ENCODE measurements around the gene COL18A1.

COL18A1 gene

DNA sequence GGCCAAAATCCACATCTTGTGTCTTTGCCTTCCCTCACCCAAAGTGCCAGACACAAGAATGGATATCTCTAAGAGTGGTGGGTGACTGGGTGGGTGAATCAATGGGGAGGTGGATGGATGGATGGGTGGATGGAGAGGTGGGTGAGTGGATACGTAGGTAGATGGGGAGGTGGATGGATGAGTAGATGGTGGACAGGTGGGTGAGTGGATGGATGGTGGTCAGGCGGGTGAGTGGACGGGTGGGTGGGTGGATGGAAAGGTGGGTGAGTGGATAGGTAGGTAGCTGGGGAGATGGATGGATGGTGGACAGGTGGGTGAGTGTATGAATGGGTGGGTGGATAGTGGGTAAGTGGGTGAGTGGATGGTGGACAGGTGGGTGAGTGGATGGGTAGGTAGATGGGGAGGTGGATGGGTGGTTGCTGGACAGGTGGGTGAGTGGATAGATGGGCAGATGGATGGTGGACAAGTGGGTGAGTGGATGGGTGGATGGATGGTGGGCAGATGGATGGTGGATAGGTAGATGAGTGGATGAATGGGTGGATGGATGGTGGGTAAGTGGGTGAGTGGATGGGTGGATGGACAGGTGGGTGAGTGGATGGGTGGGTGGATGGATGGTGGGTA is 103.0 kb downstream of the COL18A1 start:
- no peak for DNase-seq (ENCODE audit: low spot score)

GRCh38 chr21:45508607-45509565 is 103.9 kb downstream of the COL18A1 start:
- no peak for DNase-seq (ENCODE audit: low spot score)

DNA sequence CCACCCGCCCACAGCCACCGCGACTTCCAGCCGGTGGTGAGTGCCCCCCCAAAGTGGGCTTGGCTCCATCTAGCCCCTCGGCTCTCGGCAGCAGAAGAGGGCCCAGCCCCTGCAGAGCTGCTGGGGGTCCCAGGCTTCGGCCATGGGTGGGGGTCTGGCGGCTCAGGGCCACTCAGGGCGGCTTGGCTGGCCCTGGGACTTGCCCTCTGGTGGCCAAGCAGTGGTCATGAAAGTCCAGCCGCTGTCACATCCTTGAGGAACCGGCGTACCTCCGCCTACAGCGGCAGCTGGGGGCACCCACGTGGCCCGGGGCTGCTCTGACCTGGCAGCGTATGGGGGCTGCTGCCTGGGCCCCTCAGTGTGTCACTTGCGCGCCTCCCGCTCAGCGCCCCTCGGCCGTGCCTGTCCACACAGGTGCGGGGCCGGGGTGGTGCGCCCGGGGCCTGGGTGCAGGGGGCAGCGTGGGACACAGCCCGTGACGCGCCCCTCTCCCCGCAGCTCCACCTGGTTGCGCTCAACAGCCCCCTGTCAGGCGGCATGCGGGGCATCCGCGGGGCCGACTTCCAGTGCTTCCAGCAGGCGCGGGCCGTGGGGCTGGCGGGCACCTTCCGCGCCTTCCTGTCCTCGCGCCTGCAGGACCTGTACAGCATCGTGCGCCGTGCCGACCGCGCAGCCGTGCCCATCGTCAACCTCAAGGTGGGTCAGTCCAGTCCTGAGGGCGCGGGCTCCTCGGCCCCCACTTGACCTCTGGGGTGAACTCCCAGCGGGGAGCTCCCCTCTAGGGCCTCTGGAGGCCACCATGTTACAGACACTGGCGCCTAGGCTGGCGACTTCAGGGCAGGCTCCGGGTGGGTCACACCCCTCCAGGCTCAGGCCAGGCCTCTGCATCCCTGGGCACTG is 104.9 kb downstream of the COL18A1 start:
- DNase-seq (ENCODE audit: low spot score), result no peak

- DNase-seq (ENCODE audit: low spot score), result no peak
Observed at GRCh38 chr21:45510466-45510955, 105.5 kb downstream of the COL18A1 start.

DNA sequence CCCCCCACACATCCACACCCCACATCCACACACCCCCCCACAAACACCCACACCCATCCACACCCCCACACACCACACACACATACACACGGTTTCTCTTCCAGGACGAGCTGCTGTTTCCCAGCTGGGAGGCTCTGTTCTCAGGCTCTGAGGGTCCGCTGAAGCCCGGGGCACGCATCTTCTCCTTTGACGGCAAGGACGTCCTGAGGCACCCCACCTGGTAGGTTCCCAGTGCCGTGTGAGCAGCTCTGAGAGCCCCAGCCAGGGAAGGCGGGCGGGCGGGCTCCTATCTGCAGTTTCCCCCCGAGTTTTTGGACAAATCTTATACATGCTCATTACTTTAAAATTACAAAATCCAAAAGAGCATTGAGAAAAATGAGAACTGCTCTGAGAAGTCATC is 106.0 kb downstream of the COL18A1 start:
- no peak for DNase-seq (ENCODE audit: low spot score)

GRCh38 chr21:45511661-45512431 is 106.9 kb downstream of the COL18A1 start:
- DNase-seq (ENCODE audit: low spot score), result no peak

DNA sequence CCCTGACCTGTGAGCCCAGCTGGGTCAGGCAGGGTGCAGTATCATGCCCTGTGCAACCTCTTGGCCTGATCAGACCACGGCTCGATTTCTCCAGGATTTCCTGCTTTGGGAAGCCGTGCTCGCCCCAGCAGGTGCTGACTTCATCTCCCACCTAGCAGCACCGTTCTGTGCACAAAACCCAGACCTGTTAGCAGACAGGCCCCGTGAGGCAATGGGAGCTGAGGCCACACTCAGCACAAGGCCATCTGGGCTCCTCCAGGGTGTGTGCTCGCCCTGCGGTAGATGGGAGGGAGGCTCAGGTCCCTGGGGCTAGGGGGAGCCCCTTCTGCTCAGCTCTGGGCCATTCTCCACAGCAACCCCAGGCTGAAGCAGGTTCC is 107.6 kb downstream of the COL18A1 start:
- DNase-seq (ENCODE audit: low spot score), result no peak

DNA sequence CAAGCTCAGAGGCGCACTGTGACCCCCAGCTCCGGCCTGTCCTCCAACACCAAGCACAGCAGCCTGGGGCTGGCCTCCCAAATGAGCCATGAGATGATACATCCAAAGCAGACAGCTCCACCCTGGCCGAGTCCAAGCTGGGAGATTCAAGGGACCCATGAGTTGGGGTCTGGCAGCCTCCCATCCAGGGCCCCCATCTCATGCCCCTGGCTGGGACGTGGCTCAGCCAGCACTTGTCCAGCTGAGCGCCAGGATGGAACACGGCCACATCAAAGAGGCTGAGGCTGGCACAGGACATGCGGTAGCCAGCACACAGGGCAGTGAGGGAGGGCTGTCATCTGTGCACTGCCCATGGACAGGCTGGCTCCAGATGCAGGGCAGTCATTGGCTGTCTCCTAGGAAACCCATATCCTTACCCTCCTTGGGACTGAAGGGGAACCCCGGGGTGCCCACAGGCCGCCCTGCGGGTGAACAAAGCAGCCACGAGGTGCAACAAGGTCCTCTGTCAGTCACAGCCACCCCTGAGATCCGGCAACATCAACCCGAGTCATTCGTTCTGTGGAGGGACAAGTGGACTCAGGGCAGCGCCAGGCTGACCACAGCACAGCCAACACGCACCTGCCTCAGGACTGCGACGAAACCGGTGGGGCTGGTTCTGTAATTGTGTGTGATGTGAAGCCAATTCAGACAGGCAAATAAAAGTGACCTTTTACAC is 108.2 kb downstream of the COL18A1 start:
- no peak for DNase-seq (ENCODE audit: low spot score)

- DNase-seq (ENCODE audit: low spot score), result no peak
Observed at GRCh38 chr21:45513741-45514310, 108.9 kb downstream of the COL18A1 start.

DNA sequence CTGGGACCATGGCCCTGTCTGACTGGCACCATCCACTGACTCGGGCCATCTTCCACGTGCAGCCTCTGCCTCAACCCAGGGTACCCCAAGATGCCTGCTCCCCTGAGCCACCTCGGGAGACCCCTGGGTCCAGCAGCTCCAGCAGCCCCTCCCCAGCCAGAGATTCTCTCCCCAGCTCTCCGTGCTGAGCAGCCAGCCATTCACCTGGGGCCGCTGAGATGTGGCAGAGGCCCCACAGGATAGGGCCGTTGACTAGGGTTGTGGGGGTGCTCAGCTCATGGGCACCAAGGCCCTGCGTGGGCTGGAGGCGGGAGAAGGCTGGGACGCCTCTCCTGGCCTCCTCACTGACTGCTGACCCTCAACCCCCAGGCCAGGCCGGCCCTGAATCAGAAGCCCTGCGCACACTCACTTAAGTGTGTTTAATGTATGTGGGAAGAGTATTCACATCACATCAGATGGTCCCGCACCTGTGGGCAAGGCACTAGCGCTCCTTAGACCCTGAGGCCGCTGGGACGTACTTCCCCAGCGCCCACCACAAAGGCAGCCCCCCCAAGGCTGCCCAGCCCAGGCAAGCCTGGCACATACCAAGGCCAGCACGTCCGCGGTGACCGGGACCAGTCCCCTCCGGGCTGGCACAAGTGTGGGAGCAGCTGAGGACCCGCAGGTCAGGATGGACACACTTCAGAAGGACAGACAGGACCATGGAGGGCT is 109.5 kb downstream of the COL18A1 start:
- no peak for DNase-seq (ENCODE audit: low spot score)

GRCh38 chr21:45515241-45516061 is 110.5 kb downstream of the COL18A1 start:
- DNase-seq (ENCODE audit: low spot score), result no peak

- no peak for DNase-seq (ENCODE audit: low spot score)
Observed at GRCh38 chr21:45516071-45516670, 111.2 kb downstream of the COL18A1 start.

DNA sequence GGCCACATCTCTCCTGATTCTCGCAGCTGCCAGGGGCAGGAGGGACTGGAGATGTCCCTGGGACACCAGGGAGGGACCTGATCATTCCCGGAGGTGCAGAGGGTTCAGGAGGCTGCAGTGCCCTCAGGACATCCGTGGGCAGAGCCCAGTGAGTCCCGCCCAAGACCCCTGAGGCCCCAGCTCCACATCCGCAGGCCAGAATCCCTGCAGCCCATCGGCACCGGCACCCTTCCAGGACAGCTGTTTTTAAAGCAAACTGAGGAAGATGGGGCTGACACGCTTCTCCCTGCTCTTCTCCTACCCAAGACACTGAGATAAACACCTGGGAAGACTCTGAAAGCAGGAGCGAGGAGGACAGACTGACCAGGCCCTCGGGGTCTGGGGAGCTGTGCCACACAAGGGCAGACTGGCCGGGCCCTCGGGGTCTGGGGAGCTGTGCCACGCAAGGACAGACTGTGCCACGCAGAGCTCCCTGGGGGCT is 111.7 kb downstream of the COL18A1 start:
- DNase-seq (ENCODE audit: low spot score), result no peak

GRCh38 chr21:45517249-45518065 is 112.5 kb downstream of the COL18A1 start:
- no peak for DNase-seq (ENCODE audit: low spot score)

- DNase-seq (ENCODE audit: low spot score), result no peak
Observed at GRCh38 chr21:45518742-45519141, 113.8 kb downstream of the COL18A1 start.

DNA sequence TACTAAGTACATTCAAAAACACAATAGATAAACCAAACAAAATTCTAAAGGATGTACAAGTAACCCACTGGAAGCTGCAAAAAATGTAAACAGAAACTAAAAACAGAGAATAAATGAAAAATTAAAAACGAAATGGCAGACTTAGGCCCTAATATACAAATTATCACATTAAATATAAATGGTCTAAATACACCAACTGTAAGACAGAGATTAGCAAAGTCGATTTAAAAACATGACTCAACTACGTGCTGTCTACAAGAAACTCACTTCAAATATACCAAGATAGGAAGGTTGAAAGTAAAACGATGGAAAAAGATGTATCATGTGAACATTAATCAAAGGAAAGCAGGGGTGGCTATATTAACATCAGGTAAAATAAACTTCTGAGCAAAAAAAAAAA is 114.2 kb downstream of the COL18A1 start:
- DNase-seq (ENCODE audit: low spot score), result no peak

DNA sequence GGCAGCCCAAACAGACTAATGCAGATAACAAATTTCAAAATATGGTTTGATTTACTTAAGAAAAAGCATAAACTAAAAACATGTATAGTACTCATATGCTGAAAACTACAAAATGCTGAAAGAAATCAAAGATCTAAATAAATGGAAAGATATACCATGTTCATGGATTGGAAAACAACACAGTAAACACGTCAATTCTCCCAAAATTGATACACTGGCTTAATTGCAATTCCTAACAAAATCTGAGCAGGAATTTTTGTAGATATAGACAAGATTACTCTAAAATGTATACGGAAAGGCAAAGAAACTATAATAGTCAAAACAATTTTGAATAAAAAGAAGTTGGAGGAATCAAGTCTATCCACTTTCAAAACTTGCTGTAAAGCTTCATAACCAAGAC is 116.3 kb downstream of the COL18A1 start:
- DNase-seq (ENCODE audit: low spot score), result no peak
